IMR-90 (cell line): ENCODE data around the gene PAX5. TPM values are rescaled to one million over a fixed set of nuclear protein-coding genes. Genes with fewer than 3 reads are reported as not detected.

Source experiments
- ATAC-seq: fragments of 200-7000 bp; cut with Tn5 transposase; 2 replicates; pipeline ENCODE4 v1.9.1; 2020; ENCODE audit warnings: low read depth, mild to moderate bottlenecking, moderate library complexity
- BruUV-seq: library from RNA; stranded (reverse); fragments of 400-500 nt; replicated peaks from 2 replicates; lab custom pipeline; 2021; lab: Mats Ljungman, UMichigan
- CTCF ChIA-PET: fragments of 300-600 bp; formaldehyde crosslinking; extraction: SDS; loops from one replicate; lab custom pipeline; 2021; ENCODE audit warnings: antibody characterized with exemption; lab: Yijun Ruan, JAX
- POLR2A ChIA-PET: fragments of 300-600 bp; sonication (Branson Sonifier 250); formaldehyde crosslinking; loops from one replicate; lab custom pipeline; 2022; ENCODE audit warnings: antibody characterized with exemption; ENCODE audit not compliant: unreplicated experiment; lab: Charles Lee
- DNase-seq: peaks from one replicate; pipeline ENCODE4 v3.0.0; 2013
- H2AFZ ChIP-seq: replicated peaks from 2 replicates; pipeline ENCODE3; 2013; ENCODE audit warnings: low read length, mild to moderate bottlenecking; ENCODE audit not compliant: poor library complexity
- H2AK5ac ChIP-seq: 2 replicates; pipeline ENCODE4 v1.6.1; 2013; ENCODE audit warnings: low read depth, low read length, inconsistent platforms
- H2AK9ac ChIP-seq: replicated peaks from 2 replicates; pipeline ENCODE3; 2013; ENCODE audit warnings: mild to moderate bottlenecking, low read depth, low read length, moderate library complexity; ENCODE audit not compliant: poor library complexity
- H2BK120ac ChIP-seq: 2 replicates; pipeline ENCODE4 v1.6.1; 2013; ENCODE audit warnings: low read depth, low read length, inconsistent platforms
- H2BK15ac ChIP-seq: 3 replicates; pipeline ENCODE4 v1.6.1; 2013; ENCODE audit warnings: low read depth, low read length, inconsistent platforms
- H2BK20ac ChIP-seq: 2 replicates; pipeline ENCODE4 v1.6.1; 2013; ENCODE audit warnings: low read depth, mild to moderate bottlenecking, inconsistent platforms, low read length, moderate library complexity
- H2BK5ac ChIP-seq: 2 replicates; pipeline ENCODE4 v1.6.1; 2013; ENCODE audit warnings: mild to moderate bottlenecking, low read depth, low read length, inconsistent platforms; ENCODE audit not compliant: poor library complexity, severe bottlenecking
- H3K14ac ChIP-seq: replicated peaks from 2 replicates; pipeline ENCODE4 v1.6.1; 2013; ENCODE audit warnings: low read depth, low read length, inconsistent platforms
- H3K18ac ChIP-seq: 2 replicates; pipeline ENCODE4 v1.6.1; 2013; ENCODE audit warnings: low read depth, low read length, control low read depth
- H3K23ac ChIP-seq: 2 replicates; pipeline ENCODE4 v1.6.1; 2013; ENCODE audit warnings: low read depth, low read length, inconsistent platforms
- H3K27ac ChIP-seq: 2 replicates; pipeline ENCODE4 v1.5.1; 2013; ENCODE audit warnings: mild to moderate bottlenecking, control low read depth, low read length; ENCODE audit not compliant: insufficient read depth
- H3K27me3 ChIP-seq: 2 replicates; pipeline ENCODE4 v1.6.1; 2013; ENCODE audit warnings: low read length; ENCODE audit not compliant: control insufficient read depth, insufficient read depth
- H3K36me3 ChIP-seq: 2 replicates; pipeline ENCODE4 v1.6.1; 2013; ENCODE audit warnings: low read length, mixed read lengths; ENCODE audit not compliant: control insufficient read depth, insufficient read depth
- H3K4ac ChIP-seq: 2 replicates; pipeline ENCODE4 v1.6.1; 2013; ENCODE audit warnings: low read depth, low read length, inconsistent platforms
- H3K4me1 ChIP-seq: 2 replicates; pipeline ENCODE4 v1.6.1; 2013; ENCODE audit warnings: low read length, mixed read lengths; ENCODE audit not compliant: control insufficient read depth, insufficient read depth
- H3K4me2 ChIP-seq: 2 replicates; pipeline ENCODE4 v1.6.1; 2013; ENCODE audit warnings: low read depth, mild to moderate bottlenecking, control low read depth, low read length, moderate library complexity
- H3K4me3 ChIP-seq: 2 replicates; pipeline ENCODE4 v1.5.1; 2013; ENCODE audit warnings: low read depth, mild to moderate bottlenecking, control low read depth, low read length, moderate library complexity; ENCODE audit not compliant: insufficient read depth
- H3K56ac ChIP-seq: 2 replicates; pipeline ENCODE4 v1.6.1; 2013; ENCODE audit warnings: low read length, inconsistent platforms; ENCODE audit not compliant: insufficient read depth; ENCODE audit errors: extremely low read depth
- H3K79me1 ChIP-seq, 2 experiments: 2 replicates each; pipeline ENCODE4 v1.6.1; 2013; ENCODE audit warnings: low read length in 2 of 2, inconsistent platforms in 1 of 2, low read depth in 1 of 2
- H3K9ac ChIP-seq: 2 replicates; pipeline ENCODE4 v1.6.1; 2013; ENCODE audit warnings: low read depth, low read length, control low read depth
- H3K9me1 ChIP-seq: 2 replicates; pipeline ENCODE4 v1.6.1; 2013; ENCODE audit warnings: low read length, inconsistent platforms; ENCODE audit not compliant: insufficient read depth
- H3K9me3 ChIP-seq: 2 replicates; pipeline ENCODE4 v1.6.1; 2013; ENCODE audit warnings: low read length; ENCODE audit not compliant: control insufficient read depth, insufficient read depth
- H4K20me1 ChIP-seq: 2 replicates; pipeline ENCODE4 v1.6.1; 2013; ENCODE audit warnings: low read length, inconsistent platforms; ENCODE audit not compliant: insufficient read depth
- H4K5ac ChIP-seq: 2 replicates; pipeline ENCODE4 v1.6.1; 2013; ENCODE audit warnings: mild to moderate bottlenecking, low read depth, low read length, control low read depth
- H4K8ac ChIP-seq, 2 experiments: 2 replicates each; pipeline ENCODE4 v1.6.1; 2013; ENCODE audit warnings: low read depth in 2 of 2, low read length in 2 of 2, control low read depth in 1 of 2, inconsistent platforms in 1 of 2
- H4K91ac ChIP-seq: 2 replicates; pipeline ENCODE4 v1.6.1; 2013; ENCODE audit warnings: low read depth, low read length, inconsistent platforms; ENCODE audit not compliant: insufficient read depth
- BHLHE40 ChIP-seq: fragments of 150-350 bp; IDR thresholded peaks from 2 replicates; pipeline ENCODE4 v1.6.1; 2016; ENCODE audit warnings: mild to moderate bottlenecking, low read depth, low read length
- CEBPB ChIP-seq: IDR thresholded peaks from 2 replicates; pipeline ENCODE4 v1.6.1; 2012; ENCODE audit warnings: low read depth, low read length, improper control_type of control experiment
- CTCF ChIP-seq: conservative IDR thresholded peaks from 2 replicates; pipeline ENCODE4 v1.5.1; 2012; ENCODE audit warnings: mild to moderate bottlenecking, low read depth, low read length, improper control_type of control experiment
- FOS ChIP-seq: fragments of 150-350 bp; IDR thresholded peaks from 2 replicates; pipeline ENCODE4 v1.6.1; 2016; ENCODE audit warnings: low read depth, low read length
- MAFK ChIP-seq: IDR thresholded peaks from 2 replicates; pipeline ENCODE4 v1.6.1; 2012; ENCODE audit warnings: low read depth, low read length, improper control_type of control experiment
- MAZ ChIP-seq: IDR thresholded peaks from 2 replicates; pipeline ENCODE4 v1.6.1; 2012; ENCODE audit warnings: low read depth, mild to moderate bottlenecking, low read length, improper control_type of control experiment, moderate library complexity, borderline replicate concordance
- POLR2A ChIP-seq: IDR thresholded peaks from 2 replicates; pipeline ENCODE4 v1.6.1; 2012; ENCODE audit warnings: mild to moderate bottlenecking, low read depth, low read length
- RAD21 ChIP-seq: IDR thresholded peaks from 2 replicates; pipeline ENCODE4 v1.6.1; 2012; ENCODE audit warnings: low read length, improper control_type of control experiment
- SMC3 ChIP-seq: fragments of 150-350 bp; IDR thresholded peaks from 2 replicates; pipeline ENCODE4 v1.6.1; 2016; ENCODE audit warnings: low read depth, mild to moderate bottlenecking, antibody characterized with exemption, low read length, moderate library complexity
- WGBS, 2 experiments: methylation state at CpG; one replicate each; pipeline versions ENCODE4 v1.1.5 to v1.1.7; 2013; ENCODE audit warnings: missing lambda C conversion rate in 2 of 2; ENCODE audit not compliant: insufficient read length in 1 of 2; ENCODE audit errors: extremely low coverage in 2 of 2; 5-methylcytosine and 5-hydroxymethylcytosine counted together
- dilution Hi-C: fragments of 300-500 bp; cut with HindIII; formaldehyde crosslinking; loops from one replicate; pipeline ENCODE4 v1.14.3; 2018; ENCODE audit warnings: low sequenced_read_pairs; ENCODE audit not compliant: unreplicated experiment
- in situ Hi-C: fragments of 300-500 bp; cut with MboI; formaldehyde crosslinking; loops from 3 replicates; pipeline ENCODE4 v1.14.3; 2019; ENCODE audit warnings: low sequenced_read_pairs, inconsistent platforms, mixed read lengths
- intact Hi-C: fragments of 100-400 bp; cut with micrococcal nuclease; formaldehyde crosslinking; loops from 2 replicates; pipeline ENCODE4 v1.10.0; 2022
- polyA plus RNA-seq, 3 experiments: library from polyadenylated mRNA; depleted of rRNA; stranded (reverse); fragments of >200 nt; gene quantifications; 2 replicates each; pipeline ENCODE4 v1.2.3, GENCODE V29; 2012; ENCODE audit warnings: low replicate concordance in 1 of 3
- total RNA-seq: library from RNA; depleted of rRNA; stranded (reverse); fragments of >200 nt; gene quantifications from 2 replicates; pipeline ENCODE4 v1.2.3, GENCODE V29; 2012

Gene PAX5
- total and polyA plus RNA-seq, 2 of the 4 experiments (the other 2 are of a cell fraction): not detected

- H2BK15ac ChIP-seq: no peak overlapping the region
- no peak overlapping the region for H2AK9ac ChIP-seq
- intact Hi-C loops (no loop called here), dilution Hi-C loops (no loop called here), in situ Hi-C loops (no loop called here)
- no peaks in the 10 kb centered on the region for H3K9me1 ChIP-seq
- H3K56ac ChIP-seq: no peak overlapping the region
- no peak overlapping the region for H3K14ac ChIP-seq
- H2AFZ ChIP-seq: no peak overlapping the region
- no peak overlapping the region for H3K4me3 ChIP-seq
- H2AK5ac ChIP-seq: no peak overlapping the region
- no peaks in the 10 kb centered on the region for H3K36me3 ChIP-seq
- H3K79me1 ChIP-seq: no peaks in the 10 kb centered on the region
- H2BK5ac ChIP-seq: no peak overlapping the region
- 37% methylated on average over 9 of the region's 13 CpGs; no CpG with 5 or more reads in 1 of the 2 experiments for WGBS, 2 experiments
- H3K27ac ChIP-seq: no peak overlapping the region
- H4K5ac ChIP-seq: no peak overlapping the region
- no peak overlapping the region for H3K18ac ChIP-seq
- DNase-seq: no peak
- no peak overlapping the region for H3K4ac ChIP-seq
- H3K23ac ChIP-seq: no peak overlapping the region
- POLR2A ChIA-PET: no interaction called here
- H3K9ac ChIP-seq: no peak overlapping the region
- H2BK120ac ChIP-seq: no peak overlapping the region
- ATAC-seq: no peak
- BruUV-seq: no TSS peak
- CTCF ChIA-PET: no interaction called here
- peaks cover 40% of the 10 kb centered on the region for H3K27me3 ChIP-seq
- H2BK20ac ChIP-seq: no peak overlapping the region
- H3K9me3 ChIP-seq: no peaks in the 10 kb centered on the region
- no peaks in the 10 kb centered on the region for H3K4me1 ChIP-seq
- H4K8ac ChIP-seq: no peak overlapping the region
- H3K4me2 ChIP-seq: no peak overlapping the region
- H4K20me1 ChIP-seq: no peaks in the 10 kb centered on the region
- H4K91ac ChIP-seq: no peak overlapping the region
- TF ChIP-seq CTCF (no peak), CEBPB (no peak), MAZ (no peak), POLR2A (no peak), RAD21 (no peak), BHLHE40 (no peak), MAFK (no peak), FOS (no peak), SMC3 (no peak)
Observed at GRCh38 chr9:36891341-36891811, 142.7 kb downstream of the PAX5 start.
